Measurements from ENCODE around the gene KLF13. TPM values are rescaled to one million over a fixed set of nuclear protein-coding genes. Genes with fewer than 3 reads are reported as not detected.

Gene KLF13
- total RNA-seq, 1 experiment from 2014 or later: 78.6 TPM

- CTCF ChIA-PET: no interaction called here
- ATAC-seq: peak; percentile 19; the same call in 1 of the 2 replicates
These were observed 47.2 kb upstream of the KLF13 start for GRCh38 chr15:31279221-31280045.

More at GRCh38 chr15:31279221-31280045, 47.2 kb upstream of the KLF13 start:
- Histone ChIP-seq H3K9me3 (ENCODE audit: control insufficient read depth, insufficient read depth, low read depth, low read length) (no peaks in the 10 kb centered on the region), H3K27ac (ENCODE audit: low read length) (peak overlapping the region; percentile 66), H3K27me3 (ENCODE audit: control insufficient read depth, insufficient read depth, low read length) (no peaks in the 10 kb centered on the region), H3K36me3 (ENCODE audit: control insufficient read depth, insufficient read depth, low read length) (no peaks in the 10 kb centered on the region), H3K4me3 (ENCODE audit: low read depth in 2 of 2, low read length in 2 of 2) (no peak overlapping the region), H3K4me1 (ENCODE audit: control insufficient read depth, insufficient read depth, low read length) (peaks cover 17% of the 10 kb centered on the region)
- no peak for TF ChIP-seq CTCF (IDR thresholded peaks at IDR 0.05)
- no peak for TF ChIP-seq REST (IDR thresholded peaks at IDR 0.05; ENCODE audit: insufficient read depth in 1 of 2, low read depth in 2 of 2, low read length in 1 of 2)
- no peak for TF ChIP-seq SIN3A (IDR thresholded peaks at IDR 0.05; ENCODE audit: borderline replicate concordance, insufficient read depth, low read depth, low read length)
- TF ChIP-seq TCF7L2 (IDR thresholded peaks at IDR 0.05; ENCODE audit: low read depth, low read length): no peak
- TF ChIP-seq POLR2AphosphoS5 (IDR thresholded peaks at IDR 0.05; ENCODE audit: low read depth, low read length): no peak
- in situ Hi-C loops (cut with HindIII; ENCODE audit: low pct_unique_long_range_greater_than_20kb, low sequenced_read_pairs) (no loop called here), intact Hi-C loops (cut with micrococcal nuclease; ENCODE audit: unreplicated experiment) (loop anchor here (10.0 kb wide), 1 partner anchor 55 kb away; no protein-coding TSS in a partner anchor)
- BruUV-seq (replicated peaks): no TSS peak
- POLR2A ChIA-PET: no interaction called here
- no peak for DNase-seq (ENCODE audit: low read depth, low spot score)
